HuH-7 (cell line): ENCODE measurements around the gene HMHB1.
"Not testable (repeated sequence)": the region's sequence is repeated elsewhere in the genome, so short reads cannot be mapped to it uniquely, and the experiment has no call there.

Source experiments
- DNase-seq: peaks from one replicate; pipeline ENCODE4 v3.0.0; 2011; ENCODE audit warnings: low spot score

Gene HMHB1

GRCh38 chr5:143801252-143801939 is 10.6 kb upstream of the HMHB1 start:
- no peak for DNase-seq

- no peak for DNase-seq
Measured at GRCh38 chr5:143805861-143806260, 6.1 kb upstream of the HMHB1 start.

DNA sequence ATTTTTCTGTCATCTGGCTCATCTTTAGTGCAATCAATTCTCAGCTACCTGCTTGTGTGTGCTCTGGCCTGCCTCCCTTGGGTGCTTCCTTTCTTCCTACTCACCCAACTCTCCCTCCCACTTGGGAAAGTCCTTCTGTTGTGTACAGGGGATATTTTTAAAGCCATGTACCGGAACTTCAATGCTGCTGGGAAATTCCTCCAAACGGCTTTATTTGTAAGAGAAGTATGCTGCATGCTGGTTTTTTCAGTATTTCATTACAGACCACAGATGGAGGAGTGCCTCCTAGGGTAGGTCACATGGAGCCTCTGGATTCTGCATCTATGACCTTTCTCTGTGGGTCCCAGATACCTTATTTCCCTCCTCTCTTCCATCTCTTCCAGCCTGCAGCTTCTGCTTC is 5.4 kb upstream of the HMHB1 start:
- no peak for DNase-seq

DNA sequence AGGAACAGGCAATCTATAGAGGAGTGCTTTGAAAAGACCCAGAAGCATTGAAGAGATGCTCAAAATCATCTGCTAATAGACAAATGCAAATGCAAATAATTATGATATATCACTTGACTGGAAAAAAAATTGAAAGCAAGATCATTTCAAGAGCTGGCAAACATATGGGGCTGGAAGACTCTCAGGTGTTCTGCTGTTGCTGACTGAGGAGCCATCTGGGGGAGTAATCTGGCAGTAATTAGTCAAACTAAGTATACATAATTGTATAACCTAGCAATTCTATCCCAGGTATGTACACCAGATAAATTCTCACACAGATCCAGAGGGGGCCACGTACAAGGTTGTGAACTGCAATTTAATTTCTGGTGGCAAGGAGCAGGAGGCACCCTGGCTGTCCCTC is 4.6 kb upstream of the HMHB1 start:
- DNase-seq: no peak

GRCh38 chr5:143816370-143816769 is 4.4 kb downstream of the HMHB1 start:
- not testable (repeated sequence) for DNase-seq

DNA sequence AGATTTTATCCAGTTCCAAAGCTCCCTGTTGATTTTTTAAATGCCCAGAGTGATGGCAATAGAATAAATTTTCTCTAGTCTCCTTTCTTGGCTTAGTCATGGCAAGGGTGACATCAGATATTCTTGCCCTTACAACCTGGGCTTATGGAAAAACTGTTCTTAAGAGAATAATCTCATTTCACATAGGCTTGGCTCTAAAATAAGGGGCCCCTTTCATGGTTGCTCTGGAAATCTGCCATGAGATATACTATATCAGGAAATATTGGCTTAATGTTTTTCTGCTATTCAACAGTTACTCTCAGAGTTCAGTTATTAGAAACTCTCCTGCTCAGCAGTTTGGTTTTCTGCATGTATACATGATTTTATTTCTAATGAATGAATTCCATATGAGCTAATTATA is 7.8 kb downstream of the HMHB1 start:
- DNase-seq: no peak

DNA sequence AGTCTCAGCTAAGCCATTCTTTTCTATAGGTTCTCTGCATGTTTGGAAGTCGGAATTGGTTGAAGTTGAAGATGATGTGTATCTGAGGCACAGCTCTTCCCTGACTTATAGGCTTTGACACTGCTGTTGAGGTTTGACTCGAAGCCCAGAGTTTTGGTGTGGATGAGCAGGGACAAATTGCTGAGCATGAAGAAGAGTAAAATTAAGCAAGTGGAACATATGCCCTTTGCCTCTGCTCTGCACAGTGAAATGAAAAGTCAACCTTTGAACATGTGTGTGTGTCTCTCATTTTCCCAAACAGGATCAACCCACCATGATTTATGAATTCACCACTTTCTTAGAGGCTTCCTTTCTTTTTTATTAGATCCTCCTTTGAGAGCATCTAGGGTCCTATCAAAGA is 8.5 kb downstream of the HMHB1 start:
- DNase-seq: no peak

GRCh38 chr5:143824851-143825720 is 13.1 kb downstream of the HMHB1 start:
- DNase-seq: peak; percentile 66

DNA sequence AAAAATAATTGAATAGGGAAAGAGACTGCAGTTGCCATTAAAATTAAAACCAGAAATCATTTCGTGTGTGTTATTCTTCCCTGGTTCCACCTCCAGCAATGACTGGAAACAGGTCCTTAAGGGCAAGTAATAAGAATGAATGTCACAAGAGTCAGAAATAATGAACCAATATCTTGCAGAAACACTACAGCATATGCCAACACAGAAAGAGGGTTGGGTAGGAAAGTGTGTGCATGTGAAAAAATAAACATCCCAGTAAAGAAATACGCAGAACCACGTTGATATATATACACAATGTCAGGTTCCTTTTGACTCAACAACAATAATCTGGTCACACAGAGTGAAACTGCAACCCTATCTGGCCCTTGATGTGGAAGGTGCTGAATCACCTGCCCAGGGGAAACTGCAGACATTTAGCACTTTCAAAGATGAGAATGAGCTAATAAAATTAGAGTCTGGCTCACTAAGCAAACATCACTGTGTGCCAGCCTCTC is 15.0 kb downstream of the HMHB1 start:
- DNase-seq: no peak

GRCh38 chr5:143828710-143829109 is 16.7 kb downstream of the HMHB1 start:
- no peak for DNase-seq

- DNase-seq: no peak
Measured at GRCh38 chr5:143833177-143833576, 21.2 kb downstream of the HMHB1 start.

- DNase-seq: no peak
Measured at GRCh38 chr5:143835251-143835650, 23.3 kb downstream of the HMHB1 start.

DNA sequence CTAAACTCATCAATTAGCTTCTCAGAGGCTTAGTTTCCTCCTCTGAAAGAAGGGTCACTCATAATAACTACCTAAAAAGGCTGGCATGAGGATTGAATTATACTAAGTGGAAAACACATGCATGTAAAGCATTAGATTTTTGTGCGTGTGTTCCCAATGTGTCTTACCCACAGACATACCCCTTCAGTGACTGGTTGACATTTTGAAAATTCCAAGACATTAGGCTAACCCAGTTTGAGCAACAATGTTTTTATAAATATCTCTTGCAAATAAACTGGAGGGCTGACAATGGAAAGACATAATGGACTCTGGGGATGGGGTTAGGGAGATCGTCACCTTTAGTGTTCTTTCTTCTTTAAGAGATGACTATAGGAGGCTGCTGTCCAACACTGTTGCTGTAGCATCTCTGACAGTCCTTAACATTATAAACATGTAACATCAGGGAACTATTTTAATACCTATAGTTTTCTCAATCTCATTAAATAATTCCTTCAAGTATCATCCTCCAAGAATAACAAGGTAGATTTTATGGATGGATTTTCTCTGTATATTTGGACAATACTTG is 24.3 kb downstream of the HMHB1 start:
- no peak for DNase-seq

DNA sequence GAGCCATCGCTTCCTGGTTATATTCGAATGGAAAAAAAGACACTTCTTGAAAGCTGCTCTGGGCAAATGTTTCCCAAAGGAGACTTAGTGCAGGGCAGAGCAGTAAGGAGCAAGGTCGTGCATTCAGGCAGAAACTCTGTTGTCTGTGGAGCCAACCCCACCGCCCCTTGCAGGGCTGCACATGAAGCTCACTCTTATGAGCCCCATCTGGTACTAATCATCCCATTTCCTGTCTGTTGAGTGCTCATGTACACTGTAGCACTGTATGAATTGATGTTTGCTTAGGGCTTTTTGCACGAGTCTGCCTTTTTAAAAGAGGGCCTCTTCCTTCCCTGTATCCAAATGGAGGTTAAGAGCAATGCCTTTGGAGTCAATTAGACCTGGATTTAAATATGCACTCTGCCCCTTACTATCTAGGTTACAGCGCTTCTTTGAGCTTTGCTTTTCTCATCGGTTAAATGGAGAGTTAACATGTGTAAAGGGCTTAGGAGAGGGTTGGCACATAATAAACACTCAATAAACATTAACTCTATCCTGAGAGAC is 25.4 kb downstream of the HMHB1 start:
- DNase-seq: no peak

DNA sequence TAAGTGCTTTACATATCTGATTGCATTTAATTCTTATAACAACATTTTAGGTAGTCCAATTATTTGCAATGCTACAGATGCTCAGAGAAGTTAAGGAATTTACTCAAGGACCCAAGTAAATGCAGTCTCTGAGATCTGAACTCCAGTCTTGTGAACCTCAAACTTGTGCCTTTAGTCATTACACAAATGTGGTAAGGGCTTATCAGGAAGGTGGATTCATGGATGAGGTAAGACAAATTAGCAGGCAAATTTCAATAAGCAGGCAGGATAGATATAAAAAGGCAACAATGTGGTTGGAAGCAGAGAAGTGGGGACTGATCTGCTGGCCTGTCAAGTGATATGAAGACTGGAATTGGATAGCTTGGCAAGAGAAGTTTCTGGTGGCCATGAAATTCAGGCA is 29.5 kb downstream of the HMHB1 start:
- no peak for DNase-seq

DNA sequence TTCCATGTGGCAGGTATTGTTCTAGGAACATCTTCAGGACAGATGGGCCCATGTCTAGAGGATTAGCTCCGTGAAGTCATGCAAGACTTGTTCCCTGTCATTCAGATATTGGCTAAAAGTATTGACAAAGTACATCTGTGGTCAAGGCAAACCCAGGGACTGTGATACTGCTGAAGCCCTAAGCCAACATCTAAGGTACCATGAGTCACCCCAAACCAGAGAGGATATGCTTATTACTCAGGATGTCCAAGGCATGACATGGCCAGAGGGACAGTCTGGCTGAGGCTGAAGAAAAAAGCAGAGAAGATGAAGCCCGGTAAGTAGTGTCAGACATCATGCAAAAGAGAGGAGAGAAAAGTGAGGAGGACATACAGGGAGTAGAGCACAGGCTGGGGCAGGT is 31.0 kb downstream of the HMHB1 start:
- no peak for DNase-seq

- no peak for DNase-seq
Measured at GRCh38 chr5:143843461-143843860, 31.5 kb downstream of the HMHB1 start.

- DNase-seq: no peak
Measured at GRCh38 chr5:143850050-143850683, 38.2 kb downstream of the HMHB1 start.

- DNase-seq: no peak
Measured at GRCh38 chr5:143851383-143851782, 39.4 kb downstream of the HMHB1 start.

DNA sequence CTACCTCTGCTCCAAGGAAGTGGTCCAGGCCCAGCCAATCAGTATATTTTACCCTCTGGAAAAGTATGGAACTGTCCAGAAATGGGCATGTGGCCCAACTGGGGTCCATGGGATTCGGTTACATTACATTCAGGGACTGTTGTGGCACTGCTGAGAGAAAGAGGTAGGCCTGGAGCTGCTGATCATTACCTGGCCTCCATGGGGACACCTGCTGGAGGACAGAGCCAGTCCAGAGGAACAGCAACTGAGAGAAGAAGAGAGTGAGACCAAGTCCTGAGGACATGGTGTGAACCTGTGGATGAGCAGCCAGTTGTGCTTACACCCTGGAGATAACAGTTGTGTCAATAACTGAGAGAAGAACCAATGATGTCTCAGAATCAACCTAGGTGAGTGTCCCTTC is 48.2 kb downstream of the HMHB1 start:
- peak; percentile 16 for DNase-seq

- DNase-seq: no peak
Measured at GRCh38 chr5:143862271-143862670, 50.3 kb downstream of the HMHB1 start.

- no peak for DNase-seq
Measured at GRCh38 chr5:143865426-143866025, 53.6 kb downstream of the HMHB1 start.
